Measurements from ENCODE around the gene CYP1B1. TPM values are rescaled to one million over a fixed set of nuclear protein-coding genes. Genes with fewer than 3 reads are reported as not detected.
"Not testable (repeated sequence)": the region's sequence is repeated elsewhere in the genome, so short reads cannot be mapped to it uniquely, and the experiment has no call there.

The CYP1B1 gene
- total and polyA plus RNA-seq, 7 experiments from 2014 or later: 0.05 to 24.9 (median 6.6) TPM; not detected in 1

GRCh38 chr2:38120264-38120592 lies 44.3 kb upstream of the CYP1B1 start:
- CTCF ChIA-PET: no interaction called here
- POLR2A ChIA-PET: no interaction called here
- no peaks in the 10 kb centered on the region for H3K36me3 Mint-ChIP-seq

GRCh38 chr2:38116762-38117161 lies 40.8 kb upstream of the CYP1B1 start:
- H3K4me1 ChIP-seq (ENCODE audit: control insufficient read depth in 2 of 2, insufficient read depth in 2 of 2, low read length in 2 of 2): no peaks in the 10 kb centered on the region
- DNase-seq (no peak), ATAC-seq (no peak)
- no peaks in the 10 kb centered on the region for H3K9me3 ChIP-seq (ENCODE audit: control insufficient read depth in 2 of 3, low read length in 3 of 3)
- peaks cover 0 to 2% (median 0%) of the 10 kb centered on the region in 5 donors for H3K36me3 Mint-ChIP-seq
- POLR2A ChIA-PET: no interaction called here
- H3K9me3 Mint-ChIP-seq: peaks cover 0 to 7% (median 0%) of the 10 kb centered on the region in 11 donors
- peaks cover 0 to 3% (median 0%) of the 10 kb centered on the region in 3 experiments for H3K36me3 ChIP-seq (ENCODE audit: control insufficient read depth in 2 of 3, insufficient read depth in 3 of 3, low read length in 3 of 3)
- intact Hi-C loops (cut with micrococcal nuclease): loop anchor here in 1 of 2 donors (5.0 to 10.0 kb wide), 2 partner anchors 391 to 952 kb away; no protein-coding TSS in a partner anchor
- no peak overlapping the region for H3K27ac Mint-ChIP-seq
- no peak overlapping the region for H3K4me3 ChIP-seq (ENCODE audit: low read length)
- CTCF ChIA-PET: no interaction called here
- H3K4me3 Mint-ChIP-seq: no peak overlapping the region
- no peaks in the 10 kb centered on the region for H3K27me3 ChIP-seq (ENCODE audit: control insufficient read depth in 2 of 2, insufficient read depth in 2 of 2, low read length in 2 of 2)
- peaks cover 17 to 39% (median 27%) of the 10 kb centered on the region in 5 donors for H3K27me3 Mint-ChIP-seq
- H3K4me1 Mint-ChIP-seq: peaks cover 0 to 4% (median 0%) of the 10 kb centered on the region in 7 donors
- H3K27ac ChIP-seq (ENCODE audit: low read depth, low read length): no peak overlapping the region

More at GRCh38 chr2:38120264-38120592, 44.3 kb upstream of the CYP1B1 start:
- peaks cover 0 to 5% (median 0%) of the 10 kb centered on the region in 11 donors for H3K9me3 Mint-ChIP-seq
- Histone ChIP-seq H3K4me3 (ENCODE audit: low read length) (no peak overlapping the region), H3K4me1 (ENCODE audit: control insufficient read depth in 2 of 2, insufficient read depth in 2 of 2, low read length in 2 of 2) (no peaks in the 10 kb centered on the region), H3K36me3 (ENCODE audit: control insufficient read depth in 2 of 3, insufficient read depth in 3 of 3, low read length in 3 of 3) (peaks cover 0 to 3% (median 0%) of the 10 kb centered on the region in 3 experiments), H3K27me3 (ENCODE audit: control insufficient read depth in 2 of 2, insufficient read depth in 2 of 2, low read length in 2 of 2) (no peaks in the 10 kb centered on the region), H3K27ac (ENCODE audit: low read depth, low read length) (no peak overlapping the region), H3K9me3 (ENCODE audit: control insufficient read depth in 2 of 3, low read length in 3 of 3) (no peaks in the 10 kb centered on the region)
- ATAC-seq: no peak
- peaks cover 4 to 13% (median 8%) of the 10 kb centered on the region in 5 donors for H3K27me3 Mint-ChIP-seq
- H3K27ac Mint-ChIP-seq: no peak overlapping the region
- intact Hi-C loops (cut with micrococcal nuclease): no loop called here
- no peak overlapping the region for H3K4me3 Mint-ChIP-seq
- H3K4me1 Mint-ChIP-seq: peaks cover 0 to 2% (median 0%) of the 10 kb centered on the region in 7 donors
- DNase-seq: no peak

DNA sequence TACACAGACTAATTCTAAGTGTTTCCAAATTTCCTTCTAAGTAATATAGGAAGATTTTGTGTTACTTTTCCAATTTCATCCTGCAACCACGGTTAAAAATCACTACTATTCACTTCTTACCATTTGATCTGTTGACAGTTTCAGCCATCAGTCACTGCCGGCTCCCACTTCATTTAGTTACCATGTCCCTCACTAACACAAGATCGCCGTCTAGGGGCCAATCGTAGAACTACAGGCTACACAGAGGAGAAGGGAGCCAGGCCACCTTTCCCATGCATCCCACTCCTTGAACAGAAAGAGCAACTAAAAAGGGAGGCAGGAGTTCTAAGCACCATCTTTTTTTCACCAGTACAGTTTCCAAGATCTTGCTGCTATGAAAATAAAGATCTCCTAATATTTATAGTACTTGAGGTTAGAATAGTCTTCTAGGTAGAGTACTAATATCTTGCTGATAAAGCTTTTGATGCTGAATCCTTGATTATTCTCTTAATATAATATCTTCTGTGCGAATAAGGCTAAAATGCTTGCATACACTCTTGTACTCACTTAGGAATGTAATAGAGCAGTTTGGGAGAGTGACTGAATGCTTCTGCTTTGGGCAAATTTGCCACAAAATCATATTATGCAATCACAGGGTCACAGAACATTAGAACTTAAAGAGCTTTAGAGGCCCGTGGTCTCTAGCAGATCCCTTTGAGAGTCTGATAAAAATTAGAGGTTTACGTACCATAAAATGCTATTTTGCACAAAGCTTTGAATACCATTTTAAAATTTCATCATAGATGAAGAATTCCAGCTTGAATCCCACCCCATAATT lies 39.5 kb upstream of the CYP1B1 start:
- no peaks in the 10 kb centered on the region for H3K27me3 ChIP-seq (ENCODE audit: control insufficient read depth in 2 of 2, insufficient read depth in 2 of 2, low read length in 2 of 2)
- no peak overlapping the region for H3K27ac ChIP-seq (ENCODE audit: low read depth, low read length)
- POLR2A ChIA-PET: no interaction called here
- DNase-seq (peak in 8 of 9 donors; percentile 26 to 77 (median 34)), ATAC-seq (peak; percentile 72)
- Mint-ChIP-seq H3K9me3 (peaks cover 0 to 13% (median 2%) of the 10 kb centered on the region in 11 donors), H3K36me3 (peaks cover 0 to 4% (median 0%) of the 10 kb centered on the region in 5 donors), H3K27ac (no peak overlapping the region), H3K4me1 (peaks cover 0 to 4% (median 0%) of the 10 kb centered on the region in 7 donors), H3K27me3 (peaks cover 11 to 52% (median 34%) of the 10 kb centered on the region in 5 donors), H3K4me3 (no peak overlapping the region)
- H3K9me3 ChIP-seq (ENCODE audit: control insufficient read depth in 2 of 3, low read length in 3 of 3): no peaks in the 10 kb centered on the region
- no peak overlapping the region for H3K4me3 ChIP-seq (ENCODE audit: low read length)
- intact Hi-C loops (cut with micrococcal nuclease): loop anchor here (1.0 to 10.0 kb wide), 8 partner anchors 39 to 951 kb away; partner anchors contain the start of gene CYP1B1 (in 1 of the 2)
- H3K4me1 ChIP-seq (ENCODE audit: control insufficient read depth in 2 of 2, insufficient read depth in 2 of 2, low read length in 2 of 2): no peaks in the 10 kb centered on the region
- peaks cover 0 to 3% (median 0%) of the 10 kb centered on the region in 3 experiments for H3K36me3 ChIP-seq (ENCODE audit: control insufficient read depth in 2 of 3, insufficient read depth in 3 of 3, low read length in 3 of 3)
- CTCF ChIA-PET: interaction anchor here (0.7 kb wide), 1 partner anchor 720 kb away, joined by 3 read pairs; no protein-coding TSS in a partner anchor

DNA sequence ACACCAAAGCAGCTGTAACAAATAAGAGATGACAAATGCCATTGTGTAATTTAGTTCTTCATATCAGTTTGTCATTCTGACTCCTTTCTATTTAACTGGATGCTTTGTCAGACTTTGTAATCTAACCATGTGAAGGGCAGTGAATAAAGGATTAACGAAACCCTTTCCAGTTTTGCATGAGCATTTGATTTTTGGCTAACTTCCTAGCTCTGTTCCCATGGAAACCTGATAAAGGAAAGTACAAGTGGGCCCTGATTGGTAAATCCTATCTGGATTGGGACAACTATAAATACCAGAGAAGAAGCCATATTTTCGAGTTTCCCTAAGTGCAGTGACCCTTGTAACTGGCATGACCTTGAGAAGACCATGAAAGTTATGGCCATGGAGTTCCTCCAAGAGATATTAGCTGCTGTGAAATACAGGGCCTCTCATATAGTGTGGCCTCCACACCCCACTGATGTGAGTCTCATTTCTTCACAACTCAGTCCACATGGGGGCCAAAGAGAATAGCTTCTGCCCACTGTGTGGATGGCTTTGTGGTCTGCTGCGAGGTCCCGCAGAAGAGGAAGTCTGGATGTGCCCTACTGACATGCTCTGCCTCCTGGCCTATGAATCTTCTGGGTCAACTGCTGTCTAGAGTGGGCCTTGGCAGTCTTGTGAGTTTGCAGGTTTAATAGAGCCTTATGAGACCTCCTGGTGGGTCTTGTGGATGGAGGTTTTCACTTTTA lies 38.2 kb upstream of the CYP1B1 start:
- no peaks in the 10 kb centered on the region for H3K9me3 ChIP-seq (ENCODE audit: control insufficient read depth in 2 of 3, low read length in 3 of 3)
- no peak overlapping the region for H3K27ac ChIP-seq (ENCODE audit: low read depth, low read length)
- ATAC-seq: peak; percentile 31
- H3K27me3 Mint-ChIP-seq: peaks cover 8 to 42% (median 38%) of the 10 kb centered on the region in 5 donors
- H3K27me3 ChIP-seq (ENCODE audit: control insufficient read depth in 2 of 2, insufficient read depth in 2 of 2, low read length in 2 of 2): no peaks in the 10 kb centered on the region
- H3K36me3 Mint-ChIP-seq: peaks cover 0 to 4% (median 0%) of the 10 kb centered on the region in 5 donors
- H3K36me3 ChIP-seq (ENCODE audit: control insufficient read depth in 2 of 3, insufficient read depth in 3 of 3, low read length in 3 of 3): peaks cover 0 to 3% (median 0%) of the 10 kb centered on the region in 3 experiments
- CTCF ChIA-PET: interaction anchor here (0.7 kb wide), 1 partner anchor 582 kb away, joined by 3 read pairs; no protein-coding TSS in a partner anchor
- H3K4me1 ChIP-seq (ENCODE audit: control insufficient read depth in 2 of 2, insufficient read depth in 2 of 2, low read length in 2 of 2): no peaks in the 10 kb centered on the region
- no peak overlapping the region for H3K4me3 ChIP-seq (ENCODE audit: low read length)
- intact Hi-C loops (cut with micrococcal nuclease): loop anchor here (2.0 to 10.0 kb wide), 2 partner anchors 161 to 949 kb away; no protein-coding TSS in a partner anchor
- H3K9me3 Mint-ChIP-seq: peaks cover 0 to 13% (median 2%) of the 10 kb centered on the region in 11 donors
- H3K4me1 Mint-ChIP-seq: peaks cover 0 to 4% (median 0%) of the 10 kb centered on the region in 7 donors
- H3K4me3 Mint-ChIP-seq: no peak overlapping the region
- DNase-seq: no peak
- no peak overlapping the region for H3K27ac Mint-ChIP-seq
- POLR2A ChIA-PET: no interaction called here

- H3K36me3 Mint-ChIP-seq: peaks cover 0 to 4% (median 0%) of the 10 kb centered on the region in 5 donors
- peaks cover 0 to 6% (median 0%) of the 10 kb centered on the region in 7 donors for H3K4me1 Mint-ChIP-seq
- H3K36me3 ChIP-seq (ENCODE audit: control insufficient read depth in 2 of 3, insufficient read depth in 3 of 3, low read length in 3 of 3): peaks cover 0 to 3% (median 0%) of the 10 kb centered on the region in 3 experiments
- H3K4me3 Mint-ChIP-seq: no peak overlapping the region
- H3K27me3 Mint-ChIP-seq: peaks cover 8 to 42% (median 38%) of the 10 kb centered on the region in 5 donors
- H3K4me3 ChIP-seq (ENCODE audit: low read length): no peak overlapping the region
- H3K27ac ChIP-seq (ENCODE audit: low read depth, low read length): no peak overlapping the region
- CTCF ChIA-PET: no interaction called here
- intact Hi-C loops (cut with micrococcal nuclease): loop anchor here in 1 of 2 donors (10.0 kb wide), 1 partner anchor 948 kb away; no protein-coding TSS in a partner anchor
- H3K9me3 ChIP-seq (ENCODE audit: control insufficient read depth in 2 of 3, low read length in 3 of 3): no peaks in the 10 kb centered on the region
- no peak for ATAC-seq
- H3K27me3 ChIP-seq (ENCODE audit: control insufficient read depth in 2 of 2, insufficient read depth in 2 of 2, low read length in 2 of 2): no peaks in the 10 kb centered on the region
- no peaks in the 10 kb centered on the region for H3K4me1 ChIP-seq (ENCODE audit: control insufficient read depth in 2 of 2, insufficient read depth in 2 of 2, low read length in 2 of 2)
- peaks cover 0 to 13% (median 2%) of the 10 kb centered on the region in 11 donors for H3K9me3 Mint-ChIP-seq
- POLR2A ChIA-PET: no interaction called here
- no peak overlapping the region for H3K27ac Mint-ChIP-seq
- no peak for DNase-seq
Measured at GRCh38 chr2:38113051-38113450, 37.1 kb upstream of the CYP1B1 start.

- H3K36me3 ChIP-seq (ENCODE audit: control insufficient read depth in 2 of 3, insufficient read depth in 3 of 3, low read length in 3 of 3); H3K27ac ChIP-seq (ENCODE audit: low read depth, low read length); H3K4me1 ChIP-seq (ENCODE audit: control insufficient read depth in 2 of 2, insufficient read depth in 2 of 2, low read length in 2 of 2); H3K27me3 ChIP-seq (ENCODE audit: control insufficient read depth in 2 of 2, insufficient read depth in 2 of 2, low read length in 2 of 2); H3K27ac Mint-ChIP-seq; H3K36me3 Mint-ChIP-seq; H3K9me3 ChIP-seq (ENCODE audit: control insufficient read depth in 2 of 3, low read length in 3 of 3); H3K4me3 ChIP-seq (ENCODE audit: low read length); POLR2A ChIA-PET; CTCF ChIA-PET; H3K4me3 Mint-ChIP-seq; ATAC-seq; DNase-seq: not testable (repeated sequence)
- Mint-ChIP-seq H3K4me1 (peaks cover 0 to 19% (median 0%) of the 10 kb centered on the region in 7 donors), H3K9me3 (peaks cover 0 to 13% (median 2%) of the 10 kb centered on the region in 11 donors), H3K27me3 (peaks cover 8 to 42% (median 41%) of the 10 kb centered on the region in 5 donors)
- intact Hi-C loops (cut with micrococcal nuclease): loop anchor here in 1 of 2 donors (10.0 kb wide), 1 partner anchor 947 kb away; no protein-coding TSS in a partner anchor
Measured at GRCh38 chr2:38111350-38111749, 35.4 kb upstream of the CYP1B1 start.
